NCI-H345 (cell line): ENCODE measurements around the gene CGB2.
"Not testable (repeated sequence)": the region's sequence is repeated elsewhere in the genome, so short reads cannot be mapped to it uniquely, and the experiment has no call there.

Experiments
- DNase-seq: peaks from one replicate; lab custom pipeline; 2025; lab: John Stamatoyannopoulos, UW

Gene CGB2

DNA sequence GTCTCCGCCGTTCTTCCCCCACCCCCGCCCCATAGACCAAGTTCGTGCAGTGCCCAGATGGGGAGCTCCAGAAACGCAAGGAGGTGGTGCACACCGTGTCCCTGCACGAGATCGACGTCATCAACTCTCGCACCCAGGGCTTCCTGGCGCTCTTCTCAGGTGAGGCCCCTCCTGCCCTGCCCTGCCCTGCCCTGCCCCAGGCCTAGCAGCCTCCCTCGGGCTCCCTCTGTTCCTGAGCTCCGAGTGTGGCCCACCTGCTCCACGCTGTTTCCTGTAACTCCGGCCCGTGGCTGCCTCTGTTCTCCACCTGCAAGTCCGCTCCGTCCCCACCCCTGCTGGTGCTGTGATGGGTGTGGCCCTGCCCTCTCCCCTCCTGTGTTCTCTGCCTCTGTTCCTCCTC, 21.2 kb upstream of the CGB2 start:
- DNase-seq: no peak

DNA sequence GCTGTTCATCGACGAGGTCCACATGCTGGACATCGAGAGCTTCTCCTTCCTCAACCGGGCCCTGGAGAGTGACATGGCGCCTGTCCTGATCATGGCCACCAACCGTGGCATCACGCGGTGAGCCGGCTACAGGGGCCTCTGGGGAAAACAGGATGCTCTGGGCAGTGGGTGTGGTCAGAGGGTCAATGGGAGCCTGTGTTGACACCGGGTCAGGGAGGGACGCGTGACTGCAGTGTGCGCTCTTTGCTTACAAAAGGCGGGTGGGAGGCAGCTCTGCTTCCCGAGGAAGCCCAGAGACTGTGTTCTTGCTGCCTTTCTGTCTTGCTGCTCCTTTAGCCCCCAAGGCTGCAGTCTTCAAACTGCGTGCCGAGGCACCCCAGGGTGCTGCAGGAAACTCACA, 20.5 kb upstream of the CGB2 start:
- no peak for DNase-seq

DNA sequence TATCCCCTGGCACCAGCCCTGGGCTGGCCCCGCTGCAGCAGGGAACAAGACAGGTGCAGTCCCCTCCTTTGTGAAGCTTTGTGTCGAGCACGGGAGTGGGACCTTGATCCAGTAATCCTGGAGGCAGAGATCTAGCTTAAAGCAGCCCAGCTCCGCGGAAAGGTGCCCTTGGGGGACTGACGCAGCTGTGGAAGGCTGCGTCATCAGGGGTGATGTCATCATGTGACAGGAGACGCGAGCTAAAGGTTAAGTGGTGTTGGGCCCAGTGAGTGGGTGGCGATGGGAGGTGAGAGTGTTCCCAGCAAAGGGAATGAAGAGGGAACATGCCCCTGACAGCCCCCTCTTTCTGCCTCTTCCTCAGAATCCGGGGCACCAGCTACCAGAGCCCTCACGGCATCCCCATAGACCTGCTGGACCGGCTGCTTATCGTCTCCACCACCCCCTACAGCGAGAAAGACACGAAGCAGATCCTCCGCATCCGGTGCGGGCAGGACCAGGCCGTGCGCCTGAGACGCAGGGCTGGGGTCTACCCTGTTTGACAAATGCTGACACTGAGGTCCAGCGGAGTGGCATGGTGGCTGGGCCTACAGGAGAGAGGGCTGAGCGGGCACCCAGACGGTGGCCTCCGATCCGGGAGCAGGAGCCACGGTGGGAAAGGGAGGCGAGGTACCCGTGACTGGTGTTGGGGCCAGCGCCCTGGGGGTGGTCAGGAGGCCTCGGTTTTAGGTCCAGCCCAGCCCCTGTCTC, 17.4 kb upstream of the CGB2 start:
- DNase-seq: no peak

DNA sequence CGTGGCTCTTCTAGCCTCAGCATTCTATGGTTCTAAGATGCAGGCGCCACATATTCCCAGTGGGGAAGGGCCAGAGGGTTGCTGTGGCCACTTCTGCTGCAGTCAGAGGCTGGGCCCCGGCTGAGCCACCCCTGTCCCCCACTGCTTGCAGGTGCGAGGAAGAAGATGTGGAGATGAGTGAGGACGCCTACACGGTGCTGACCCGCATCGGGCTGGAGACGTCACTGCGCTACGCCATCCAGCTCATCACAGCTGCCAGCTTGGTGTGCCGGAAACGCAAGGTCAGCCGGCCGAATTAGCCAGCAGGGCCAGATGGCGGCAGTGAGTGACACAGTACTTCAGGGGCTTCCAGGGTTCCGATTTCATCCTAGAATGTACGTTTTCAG, 16.8 kb upstream of the CGB2 start:
- DNase-seq: no peak

DNA sequence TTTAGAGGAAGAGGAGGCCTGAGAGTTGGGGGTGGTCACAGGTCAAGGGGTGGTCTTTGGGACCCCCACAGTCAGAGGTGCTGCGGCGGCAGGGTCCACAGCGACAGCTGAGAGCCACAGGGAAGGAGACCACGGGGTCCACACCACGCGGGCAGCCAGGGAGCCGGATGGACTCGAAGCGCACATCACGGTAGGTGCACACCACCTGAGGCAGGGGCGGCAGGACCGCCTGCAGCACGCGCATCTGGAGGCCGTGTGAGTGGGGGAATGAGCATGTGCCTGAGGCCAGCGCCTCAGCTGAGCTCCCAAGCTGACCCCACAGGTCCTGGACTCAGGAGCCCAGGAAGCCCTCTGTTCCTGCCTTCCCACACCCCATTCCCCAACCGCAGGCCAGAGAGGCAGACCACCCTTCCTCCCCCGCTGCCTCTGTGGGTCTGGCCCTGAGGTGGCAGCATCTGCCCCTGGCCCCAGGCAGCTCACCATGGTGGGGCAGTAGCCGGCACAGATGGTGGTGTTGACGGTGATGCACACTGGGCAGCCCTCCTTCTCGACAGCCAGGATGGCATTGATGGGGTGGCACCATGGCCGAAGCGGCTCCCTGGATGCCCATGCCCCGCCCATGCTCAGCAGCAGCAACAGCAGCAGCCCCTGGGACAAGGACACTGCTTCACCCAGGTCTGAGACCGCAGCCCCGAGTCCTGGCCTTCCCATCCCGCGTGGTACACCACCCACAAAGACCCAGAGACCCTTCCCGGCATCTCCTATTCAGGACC, 15.4 kb upstream of the CGB2 start:
- no peak for DNase-seq

DNA sequence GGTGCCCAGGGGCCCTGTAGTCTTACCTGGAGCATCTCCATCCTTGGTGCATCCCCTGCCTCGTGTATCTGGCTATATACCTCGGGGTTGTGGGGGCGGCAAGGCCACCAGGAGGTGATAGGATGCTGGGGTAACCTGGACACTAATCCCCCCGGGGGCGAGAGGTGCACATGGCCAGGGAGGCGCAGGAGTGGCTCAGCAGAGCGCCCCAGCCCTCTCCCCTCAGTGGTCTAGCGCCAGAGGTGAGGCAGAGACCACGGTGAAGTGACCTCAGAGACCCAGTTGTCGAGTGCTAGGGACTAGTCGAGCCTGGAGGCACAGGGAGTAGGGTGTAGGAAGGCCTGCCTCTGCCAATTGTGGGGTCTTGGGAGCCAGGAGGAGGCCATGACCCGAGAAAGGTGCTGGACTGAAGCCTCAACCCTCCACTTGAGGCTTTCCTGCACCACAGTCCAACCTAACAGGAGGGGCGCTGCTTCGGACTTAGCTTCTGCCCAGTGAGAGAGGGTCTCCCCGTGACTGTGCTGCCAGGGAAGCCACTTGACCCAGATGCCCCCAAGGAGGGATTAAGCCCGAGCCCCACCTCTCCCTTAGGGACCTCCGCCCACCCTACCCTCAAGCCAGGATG, 14.5 kb upstream of the CGB2 start, which contains the start of gene LHB:
LHB (minus strand) TSS at position 51 of the 625 bp plus-strand sequence; CDS start at position 41, 10 bp downstream.
- DNase-seq: no peak

DNA sequence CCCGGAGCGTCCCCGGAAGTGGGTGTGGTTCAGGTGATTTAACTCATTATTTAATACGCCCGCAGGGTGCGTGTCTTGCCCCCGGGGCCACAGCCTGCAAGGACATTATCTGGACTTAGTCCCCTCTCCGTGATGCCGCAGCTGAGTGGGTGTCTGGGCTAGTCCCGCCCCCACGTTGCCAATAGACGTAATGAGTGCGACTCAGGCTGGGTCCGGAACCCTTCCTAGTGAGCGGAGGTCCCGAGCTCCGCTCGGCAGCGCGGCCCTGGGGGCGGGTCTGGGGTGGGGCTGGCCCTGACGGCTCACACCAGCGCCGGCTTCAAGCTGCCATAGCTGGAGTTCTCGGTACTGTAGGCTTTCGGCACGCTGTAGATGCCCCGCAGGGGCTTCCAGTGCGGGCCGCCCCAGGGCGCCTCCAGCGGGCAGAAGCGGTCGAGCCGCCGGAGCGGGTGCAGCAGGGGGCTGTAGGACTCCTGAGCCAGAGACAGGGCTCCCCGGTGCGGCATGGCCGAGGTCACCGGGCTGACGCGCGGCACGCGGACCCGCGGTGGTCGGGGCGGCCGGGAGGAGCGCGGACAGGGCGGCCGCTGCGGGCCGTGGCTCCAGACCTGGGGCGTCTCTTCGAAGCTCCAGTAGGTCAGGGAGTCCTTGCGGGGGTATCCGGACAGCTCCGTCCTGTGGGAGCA, 13.9 kb upstream of the CGB2 start:
- DNase-seq: no peak

DNA sequence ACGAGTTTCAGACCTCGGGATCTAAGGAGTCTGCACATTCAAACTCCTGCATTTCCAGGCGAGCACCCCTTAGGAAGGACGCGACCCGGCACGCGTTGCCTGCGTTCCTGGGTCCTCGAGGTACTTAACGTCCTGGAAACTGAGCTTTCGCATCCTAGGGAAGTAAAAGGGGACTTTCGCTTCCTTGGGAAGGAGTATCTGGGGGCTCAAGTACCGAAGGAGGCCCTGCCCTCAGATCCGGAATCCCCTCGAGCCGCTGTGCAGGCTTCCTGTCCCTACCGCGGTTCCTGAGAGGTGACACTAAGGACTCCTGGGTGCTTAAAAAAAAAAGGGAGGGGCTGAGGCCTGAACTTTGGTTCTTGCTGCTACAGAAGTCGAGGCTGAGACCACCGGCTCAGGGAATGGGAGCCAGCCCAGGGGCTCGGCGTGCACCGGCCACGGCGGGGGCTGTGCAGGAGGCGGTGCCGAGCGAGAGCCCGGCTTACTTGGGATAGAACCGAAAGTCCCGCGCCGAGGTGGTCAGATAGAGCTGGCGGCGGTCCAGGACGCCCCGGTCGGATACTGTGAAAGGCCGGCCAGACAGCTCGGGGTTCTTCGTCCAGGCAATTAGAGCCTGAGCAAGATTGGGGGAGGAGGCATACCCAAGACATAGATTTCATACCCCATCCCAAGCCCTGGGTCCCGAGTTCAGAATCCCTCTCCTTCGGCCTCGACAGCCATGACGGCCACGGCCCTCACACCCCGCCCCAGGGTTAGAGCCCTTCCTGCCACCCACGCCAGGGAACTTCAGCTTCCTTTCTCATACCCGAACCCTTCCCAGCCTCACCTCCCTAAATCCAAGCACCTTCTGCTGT, 13.1 kb upstream of the CGB2 start:
- DNase-seq: not testable (repeated sequence)

DNA sequence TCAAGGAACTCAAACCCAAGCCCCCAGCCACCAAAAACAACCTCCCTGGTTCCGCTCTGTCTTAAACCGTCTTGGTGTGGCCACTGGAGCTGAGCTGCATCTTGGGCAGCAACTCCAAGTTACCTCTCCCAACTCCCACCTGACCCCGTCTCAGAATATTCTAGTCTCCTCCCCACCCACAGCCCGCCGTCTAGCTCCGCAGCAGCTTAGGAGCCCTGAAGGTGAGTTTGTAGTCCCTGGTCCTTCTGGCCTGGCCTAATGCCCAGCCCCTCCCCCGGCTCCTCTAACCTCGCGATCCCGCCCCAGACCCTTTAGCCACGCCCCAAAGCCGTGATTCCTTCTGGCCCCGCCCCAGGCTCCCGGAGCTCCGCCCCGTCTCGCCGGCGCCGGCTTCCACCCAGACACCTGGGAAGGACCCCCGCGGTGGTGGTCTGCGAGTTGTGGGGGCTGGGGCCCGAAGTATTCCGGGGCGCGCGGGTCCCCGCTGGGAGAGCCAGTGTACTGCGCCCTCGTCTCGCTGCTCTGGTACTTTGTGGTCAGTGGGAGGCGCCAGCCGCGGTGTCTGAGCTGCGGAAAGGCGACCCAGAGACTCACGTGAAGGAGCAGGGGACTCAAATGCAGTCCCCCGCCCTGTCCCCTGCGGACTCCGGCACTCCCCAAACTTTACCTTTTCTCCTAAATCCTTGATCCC, 12.3 kb upstream of the CGB2 start:
- DNase-seq: peak; percentile 47

DNA sequence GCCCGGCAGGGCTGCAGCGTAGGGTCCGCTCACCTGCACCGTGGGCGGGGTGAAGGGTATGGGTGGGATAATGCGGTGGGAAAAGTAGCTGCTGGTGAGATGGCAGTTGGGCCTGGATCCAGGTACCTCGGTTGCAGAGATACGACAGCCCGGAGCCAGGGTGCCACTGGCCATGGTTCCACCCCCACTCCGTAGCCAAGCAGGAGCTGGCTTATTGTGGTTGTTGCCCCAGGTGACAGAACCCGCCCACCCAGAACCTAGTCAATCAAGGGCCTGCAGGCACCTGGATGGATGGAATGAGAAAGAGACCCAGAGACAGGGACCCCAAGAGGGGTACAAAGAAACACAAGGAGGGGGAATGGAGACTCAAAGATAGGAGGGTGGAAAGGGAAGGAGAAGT, 11.3 kb upstream of the CGB2 start:
- no peak for DNase-seq

DNA sequence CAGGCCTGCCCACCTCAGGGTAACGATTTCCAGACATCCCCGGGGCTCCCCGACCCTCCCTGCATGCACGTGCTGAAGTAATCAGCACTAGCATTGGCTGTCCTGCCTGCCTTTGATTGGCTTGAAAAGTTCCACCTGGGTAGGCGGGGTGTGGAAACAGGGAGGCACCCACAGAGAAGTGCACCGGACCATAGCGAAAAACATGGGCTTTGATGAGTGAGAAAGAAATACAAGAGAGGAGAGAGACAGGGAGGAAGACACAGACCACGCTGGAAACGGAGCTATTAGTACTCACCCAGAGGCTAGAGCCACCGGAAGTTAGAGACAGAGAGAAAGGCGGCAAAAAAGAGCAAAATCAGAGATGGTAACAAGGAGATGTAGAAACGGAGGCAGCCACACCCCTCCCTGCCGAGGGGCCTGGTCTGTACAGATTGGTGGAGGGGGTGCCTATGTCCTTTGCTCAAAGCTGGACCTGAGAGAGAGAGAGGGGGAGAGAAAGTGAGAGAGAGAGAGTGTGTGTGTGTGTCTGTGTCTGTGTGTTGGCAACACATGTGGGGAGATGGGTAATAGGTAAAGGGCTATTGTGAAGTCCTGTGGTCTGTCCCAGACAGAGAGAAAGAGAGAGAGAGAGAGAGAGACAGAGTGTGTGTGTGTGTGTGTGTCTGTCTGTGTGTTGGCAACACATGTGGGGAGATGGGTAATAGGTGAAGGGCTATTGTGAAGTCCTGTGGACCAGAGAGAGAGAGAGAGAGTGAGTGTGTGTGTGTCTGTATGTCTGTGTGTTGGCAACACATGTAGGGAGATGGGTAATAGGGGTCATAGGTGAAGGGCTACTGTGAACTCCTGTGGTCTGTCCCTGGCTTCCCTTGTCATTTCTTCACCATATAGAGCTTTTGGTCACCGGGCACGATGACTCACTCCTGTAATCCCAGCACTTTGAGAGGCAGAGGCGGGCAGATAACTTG, 10.5 kb upstream of the CGB2 start:
- no peak for DNase-seq

DNA sequence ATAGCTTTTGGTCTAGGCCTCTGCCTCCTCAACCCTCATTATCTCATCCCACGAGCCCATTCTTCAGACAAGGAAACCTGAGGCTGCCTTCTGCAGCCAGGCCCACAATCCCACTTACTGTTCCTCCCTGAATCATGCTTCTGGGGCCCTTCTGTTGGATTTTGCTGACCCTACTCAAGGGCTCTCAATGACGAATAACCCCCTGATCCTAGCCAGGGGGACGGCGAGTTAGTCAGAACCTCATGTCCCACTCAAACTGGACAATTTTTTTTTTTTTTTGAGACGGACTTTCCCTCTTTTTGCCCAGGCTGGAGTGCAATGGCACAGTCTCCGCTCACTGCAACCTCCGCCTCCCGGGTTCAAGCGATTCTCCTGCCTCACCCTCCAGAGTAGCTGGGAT, 9.6 kb upstream of the CGB2 start:
- DNase-seq: no peak

DNA sequence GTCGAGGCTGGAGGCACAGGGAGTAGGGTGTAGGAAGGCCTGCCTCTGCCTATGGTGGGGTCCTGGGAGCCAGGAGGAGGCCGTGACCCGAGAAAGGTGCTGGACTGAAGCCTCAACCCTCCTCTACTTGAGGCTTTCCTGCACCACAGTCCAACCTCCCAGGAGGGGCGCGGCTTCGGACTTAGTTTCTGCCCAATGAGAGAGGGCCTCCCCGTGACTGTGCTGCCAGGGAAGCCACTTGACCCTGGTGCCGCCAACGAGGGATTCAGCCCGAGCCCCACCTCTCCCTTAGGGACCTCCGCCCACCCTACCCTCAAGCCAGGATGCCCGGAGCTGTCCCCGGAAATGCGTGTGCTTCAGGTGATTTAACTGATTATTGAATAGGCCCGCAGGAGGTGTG, 7.5 kb upstream of the CGB2 start, which contains the start of gene CGB3:
CGB3 (minus strand) TSS at position 101 of the 400 bp plus-strand sequence. CDS start 362 bp downstream, outside the sequence.
- DNase-seq: not testable (repeated sequence)

DNA sequence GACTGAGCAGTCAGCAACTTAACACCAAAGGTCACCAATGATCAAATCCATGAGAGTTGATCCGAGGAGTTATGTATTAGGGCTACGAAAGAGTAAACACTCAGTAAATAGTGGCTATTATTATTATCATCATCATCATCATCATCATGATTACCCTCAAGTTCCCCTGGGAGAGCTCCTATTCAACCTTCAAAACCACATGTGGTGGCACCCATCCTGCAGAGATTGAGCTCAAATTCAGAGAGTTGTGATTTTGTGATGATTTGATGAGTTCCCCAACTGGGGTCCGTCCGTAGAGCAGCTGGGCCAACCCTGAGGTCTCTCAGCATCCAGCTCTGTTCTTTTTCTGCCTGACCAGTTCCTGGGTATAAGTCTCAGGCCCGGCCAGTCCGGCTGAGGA, 6.6 kb upstream of the CGB2 start:
- DNase-seq: not testable (repeated sequence)

DNA sequence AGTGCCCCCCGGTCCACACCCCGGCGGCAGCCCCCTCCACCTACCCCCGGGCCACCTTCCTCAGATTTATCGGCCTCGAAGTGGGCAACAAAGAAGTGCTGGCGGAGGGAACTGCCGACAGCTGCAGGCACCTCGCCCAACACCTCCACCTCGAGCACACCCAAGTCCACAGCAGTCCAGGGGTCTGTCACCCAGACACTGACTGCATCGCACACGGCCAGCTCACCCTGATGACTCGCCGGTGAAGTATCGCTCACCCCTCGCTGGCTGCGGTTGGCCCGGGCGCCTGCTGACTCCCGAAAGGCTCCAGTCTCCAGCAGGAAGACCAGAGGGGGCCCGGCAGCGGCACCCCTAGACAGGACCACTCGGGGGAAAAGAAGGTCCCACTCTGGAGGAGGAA, 6.1 kb upstream of the CGB2 start:
- DNase-seq: not testable (repeated sequence)

DNA sequence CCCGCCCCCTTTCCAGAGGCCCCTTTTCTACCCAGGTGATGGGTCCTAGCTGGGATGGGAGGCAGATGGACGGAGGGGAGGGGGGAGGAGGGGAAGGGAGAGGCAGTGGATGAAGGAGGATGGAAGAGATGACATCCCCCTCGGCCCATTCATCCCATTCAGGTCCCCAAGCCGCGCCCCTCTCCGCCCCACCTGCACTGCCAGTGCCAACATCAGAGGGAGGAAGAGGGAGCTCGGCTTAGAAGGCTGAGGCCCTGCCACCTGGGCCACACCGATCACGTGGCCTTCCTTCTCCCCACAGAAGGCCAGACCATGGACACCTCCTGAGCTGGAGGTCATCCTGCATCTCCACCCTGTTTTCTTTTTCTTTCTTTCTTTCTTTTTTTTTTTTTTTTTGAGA, 3.0 kb upstream of the CGB2 start:
- DNase-seq: not testable (repeated sequence)

DNA sequence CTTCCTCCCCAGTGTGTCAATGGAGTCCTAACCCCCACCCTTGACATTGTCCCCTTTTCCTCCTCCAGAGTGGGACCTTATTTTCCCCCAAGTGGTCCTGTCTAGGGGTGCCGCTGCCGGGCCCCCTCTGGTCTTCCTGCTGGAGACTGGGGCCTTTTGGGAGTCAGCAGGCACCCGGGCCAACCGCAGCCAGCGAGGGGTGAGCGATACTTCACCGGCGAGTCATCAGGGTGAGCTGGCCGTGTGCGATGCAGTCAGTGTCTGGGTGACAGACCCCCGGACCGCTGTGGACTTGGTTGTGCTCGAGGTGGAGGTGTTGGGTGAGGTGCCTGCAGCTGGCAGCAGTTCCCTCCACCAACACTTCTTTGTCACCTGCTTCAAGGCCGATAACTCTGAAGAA, 1.9 kb upstream of the CGB2 start:
- not testable (repeated sequence) for DNase-seq

DNA sequence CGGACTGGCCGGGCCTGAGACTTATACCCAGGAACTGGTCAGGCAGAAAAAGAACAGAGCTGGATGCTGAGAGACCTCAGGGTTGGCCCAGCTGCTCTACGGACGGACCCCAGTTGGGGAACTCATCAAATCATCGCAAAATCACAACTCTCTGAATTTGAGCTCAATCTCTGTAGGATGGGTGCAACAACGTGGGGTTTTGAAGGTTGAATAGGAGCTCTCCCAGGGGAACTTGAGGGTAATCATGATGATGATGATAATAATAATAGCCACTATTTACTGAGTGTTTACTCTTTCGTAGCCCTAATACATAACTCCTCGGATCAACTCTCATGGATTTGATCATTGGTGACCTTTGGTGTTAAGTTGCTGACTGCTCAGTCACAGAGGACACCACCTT, 1.4 kb upstream of the CGB2 start:
- DNase-seq: not testable (repeated sequence)

DNA sequence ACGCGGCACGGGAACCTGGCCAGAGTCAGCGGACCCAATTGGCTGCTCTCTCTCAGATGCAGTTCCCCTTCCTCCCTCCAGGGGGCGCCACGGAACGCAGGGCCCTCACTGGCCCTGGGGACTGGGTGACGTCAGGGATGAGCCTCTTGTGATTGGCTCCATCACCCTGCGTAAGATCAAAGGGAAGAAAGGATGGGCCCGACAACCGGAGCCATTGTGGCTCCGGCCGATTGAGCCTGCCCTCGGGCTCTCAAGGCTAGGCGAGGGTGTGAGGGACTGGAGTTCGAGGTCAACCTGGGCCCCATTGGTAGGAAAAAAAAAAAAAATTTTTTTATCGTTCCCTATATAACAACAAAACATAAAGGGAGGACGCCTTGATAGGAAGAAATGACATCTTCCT, 5.1 kb downstream of the CGB2 start, which contains the start of gene CGB1:
CGB1 (minus strand) TSS at position 81 of the 400 bp plus-strand sequence. CDS start 184 bp downstream, outside the sequence.
- not testable (repeated sequence) for DNase-seq
